HTR-8/SVneo (cell line): ENCODE data around the gene FHOD3.
"Not testable (repeated sequence)": the region's sequence is repeated elsewhere in the genome, so short reads cannot be mapped to it uniquely, and the experiment has no call there.

Experiments
- DNase-seq: peaks from one replicate; pipeline ENCODE4 v3.0.0; 2011; ENCODE audit warnings: low spot score, mixed read lengths; ENCODE audit not compliant: insufficient read length
- FAIRE-seq: peaks from 2 replicates; lab custom pipeline; 2011; peaks lifted over from hg19 to GRCh38; lab: Jason Lieb, UNC

Gene FHOD3

GRCh38 chr18:36460854-36461253 is 163.3 kb downstream of the FHOD3 start:
- no peak for DNase-seq
- FAIRE-seq = no peak

GRCh38 chr18:36461551-36461987 is 164.1 kb downstream of the FHOD3 start:
- FAIRE-seq (no peak), DNase-seq (no peak)

- DNase-seq, FAIRE-seq: not testable (repeated sequence)
Measured at GRCh38 chr18:36463516-36463915, 166.0 kb downstream of the FHOD3 start.

GRCh38 chr18:36464126-36464651 is 166.7 kb downstream of the FHOD3 start:
- FAIRE-seq (no peak), DNase-seq (no peak)

GRCh38 chr18:36465276-36465675 is 167.8 kb downstream of the FHOD3 start:
- DNase-seq (no peak), FAIRE-seq (no peak)

- no peak for DNase-seq
- no peak for FAIRE-seq
Measured at GRCh38 chr18:36465970-36466369, 168.5 kb downstream of the FHOD3 start.

- DNase-seq (no peak), FAIRE-seq (no peak)
Measured at GRCh38 chr18:36467614-36468013, 170.1 kb downstream of the FHOD3 start.

- DNase-seq = no peak
- no peak for FAIRE-seq
Measured at GRCh38 chr18:36468161-36468560, 170.6 kb downstream of the FHOD3 start.

GRCh38 chr18:36469461-36469860 is 171.9 kb downstream of the FHOD3 start:
- no peak for FAIRE-seq
- no peak for DNase-seq

- DNase-seq (no peak), FAIRE-seq (no peak)
Measured at GRCh38 chr18:36470896-36471295, 173.4 kb downstream of the FHOD3 start.

GRCh38 chr18:36471393-36471792 is 173.9 kb downstream of the FHOD3 start:
- no peak for FAIRE-seq
- no peak for DNase-seq

GRCh38 chr18:36476433-36476832 is 178.9 kb downstream of the FHOD3 start:
- FAIRE-seq = no peak

GRCh38 chr18:36477776-36478175 is 180.3 kb downstream of the FHOD3 start:
- FAIRE-seq (no peak), DNase-seq (no peak)

More at GRCh38 chr18:36476433-36476832, 178.9 kb downstream of the FHOD3 start:
- no peak for DNase-seq

- FAIRE-seq (no peak), DNase-seq (no peak)
Measured at GRCh38 chr18:36481201-36481657, 183.7 kb downstream of the FHOD3 start.

GRCh38 chr18:36481935-36482334 is 184.4 kb downstream of the FHOD3 start:
- FAIRE-seq (no peak), DNase-seq (no peak)

GRCh38 chr18:36484591-36484990 is 187.1 kb downstream of the FHOD3 start:
- DNase-seq = no peak

GRCh38 chr18:36485772-36486171 is 188.3 kb downstream of the FHOD3 start:
- FAIRE-seq (no peak), DNase-seq (no peak)

More at GRCh38 chr18:36484591-36484990, 187.1 kb downstream of the FHOD3 start:
- FAIRE-seq = no peak

GRCh38 chr18:36488131-36488530 is 190.6 kb downstream of the FHOD3 start:
- DNase-seq (no peak), FAIRE-seq (no peak)

GRCh38 chr18:36490897-36491296 is 193.4 kb downstream of the FHOD3 start:
- DNase-seq (no peak), FAIRE-seq (no peak)

- FAIRE-seq = no peak
- DNase-seq = no peak
Measured at GRCh38 chr18:36492604-36493329, 195.3 kb downstream of the FHOD3 start.

GRCh38 chr18:36493349-36494159 is 196.0 kb downstream of the FHOD3 start:
- DNase-seq (no peak), FAIRE-seq (no peak)
